Transverse colon (tissue), 4 donors: ENCODE measurements around the gene MUC21. TPM values are rescaled to one million over a fixed set of nuclear protein-coding genes. Genes with fewer than 3 reads are reported as not detected.

Experiments
- DNase-seq: peaks from one replicate; pipeline ENCODE4 v3.0.0-alpha.2; 2019
- H3K27ac ChIP-seq, 4 donors: fragments of 200-600 bp; sonication (generic); 2 replicates each; pipeline ENCODE4 v1.5.1; 2016 to 2018; ENCODE audit warnings: inconsistent platforms in 4 of 4
- H3K27me3 ChIP-seq: fragments of 200-600 bp; sonication (generic); 2 replicates; pipeline ENCODE4 v1.5.1; 2017; ENCODE audit warnings: inconsistent platforms
- H3K36me3 ChIP-seq, 4 donors: fragments of 200-600 bp; sonication (generic); 2 replicates each; pipeline ENCODE4 v1.5.1; 2017 to 2019; ENCODE audit warnings: inconsistent platforms in 4 of 4
- H3K4me1 ChIP-seq, 4 donors: fragments of 200-600 bp; sonication (generic); 2 replicates each; pipeline ENCODE4 v1.5.1; 2017 to 2020; ENCODE audit warnings: inconsistent platforms in 4 of 4
- H3K4me3 ChIP-seq, 4 donors: fragments of 200-600 bp; sonication (generic); 1 replicate in 1 of 4; 2 replicates in 3 of 4; pipeline versions ENCODE4 v1.5.1 to v1.6.1; 2017 to 2019; ENCODE audit warnings: inconsistent platforms in 4 of 4
- H3K9me3 ChIP-seq, 2 donors: fragments of 200-600 bp; sonication (generic); 2 replicates each; pipeline ENCODE4 v1.5.1; 2017 to 2019; ENCODE audit warnings: inconsistent platforms in 2 of 2
- CTCF ChIP-seq, 5 experiments: fragments of 200-600 bp in 3 of 5; fragments of 450-650 bp in 2 of 5; sonication (generic) in 3 of 5; IDR thresholded peaks; 1 replicate in 2 of 5; 2 replicates in 3 of 5; pipeline ENCODE4 v1.5.1; 2016 to 2017; ENCODE audit warnings: antibody characterized with exemption in 5 of 5, inconsistent platforms in 3 of 5, mild to moderate bottlenecking in 2 of 5, moderate library complexity in 1 of 5
- EP300 ChIP-seq: sonication (generic); formaldehyde crosslinking; IDR thresholded peaks from one replicate; pipeline ENCODE4 v1.6.1; 2017; ENCODE audit warnings: antibody characterized with exemption, low read depth
- POLR2A ChIP-seq: fragments of 450-650 bp; IDR thresholded peaks from one replicate; pipeline ENCODE4 v1.6.1; 2016; ENCODE audit warnings: antibody characterized with exemption, mild to moderate bottlenecking, moderate library complexity
- POLR2AphosphoS5 ChIP-seq, 3 donors: sonication (generic); formaldehyde crosslinking; IDR thresholded peaks; one replicate each; pipeline ENCODE4 v1.6.1; 2016; ENCODE audit warnings: antibody characterized with exemption in 3 of 3
- WGBS, 2 donors: methylation state at CpG; one replicate each; pipeline ENCODE4 v1.1.5; 2018; ENCODE audit warnings: low coverage in 1 of 2; 5-methylcytosine and 5-hydroxymethylcytosine counted together
- in situ Hi-C, 4 donors: fragments of 200-750 bp; cut with MboI; loops; one replicate each; pipeline versions ENCODE4 v1.15.0 to v1.15.1; 2017; ENCODE audit warnings: low sequenced_read_pairs in 3 of 4, low pct_ligation_motif_present in 1 of 4, low pct_unique_long_range_greater_than_20kb in 1 of 4
- intact Hi-C: fragments of 100-400 bp; cut with DNase I; formaldehyde crosslinking; loops from one replicate; pipeline ENCODE4 v1.15.1; 2023; ENCODE audit warnings: low total_unique reads
- total RNA-seq, 4 donors: library from RNA; depleted of rRNA; stranded (reverse); fragments of >200 nt; gene quantifications; one replicate each; pipeline ENCODE4 v1.1.0, GENCODE V29; 2016

Gene MUC21
- total RNA-seq, 4 donors from 2014 or later = not detected

- Histone ChIP-seq H3K4me1 (no peaks in the 10 kb centered on the region), H3K27me3 (no peaks in the 10 kb centered on the region), H3K9me3 (no peaks in the 10 kb centered on the region), H3K36me3 (no peaks in the 10 kb centered on the region), H3K27ac (no peak overlapping the region), H3K4me3 (no peak overlapping the region)
- in situ Hi-C loops (no loop called here), intact Hi-C loops (no loop called here)
- 68 to 73% methylated on average over 4 of the region's 4 CpGs for WGBS, 2 donors
- TF ChIP-seq CTCF (IDR thresholded peaks at IDR 0.05) = no peak
- TF ChIP-seq POLR2AphosphoS5 (IDR thresholded peaks at IDR 0.05) = no peak
- TF ChIP-seq POLR2A = no peak
- no peak for TF ChIP-seq EP300
- DNase-seq = no peak
Measured at GRCh38 chr6:30974490-30975252, 8.8 kb upstream of the MUC21 start.

- no peaks in the 10 kb centered on the region for H3K36me3 ChIP-seq
Measured at GRCh38 chr6:30979141-30979540, 4.4 kb upstream of the MUC21 start.

GRCh38 chr6:30979690-30980089, 3.8 kb upstream of the MUC21 start:
- intact Hi-C loops (no loop called here), in situ Hi-C loops (no loop called here)
- H3K4me3 ChIP-seq = no peak overlapping the region
- WGBS, 2 donors = 59 to 67% methylated on average over 4 of the region's 4 CpGs
- peaks cover 0 to 5% (median 0%) of the 10 kb centered on the region in 4 donors for H3K4me1 ChIP-seq
- TF ChIP-seq POLR2AphosphoS5 (IDR thresholded peaks at IDR 0.05) (no peak), CTCF (IDR thresholded peaks at IDR 0.05) (no peak), POLR2A (no peak), EP300 (no peak)
- H3K36me3 ChIP-seq = no peaks in the 10 kb centered on the region
- no peaks in the 10 kb centered on the region for H3K9me3 ChIP-seq
- H3K27ac ChIP-seq = no peak overlapping the region
- DNase-seq = no peak
- peaks cover 21% of the 10 kb centered on the region for H3K27me3 ChIP-seq

More at GRCh38 chr6:30979141-30979540, 4.4 kb upstream of the MUC21 start:
- H3K27me3 ChIP-seq = peaks cover 18% of the 10 kb centered on the region
- H3K27ac ChIP-seq = no peak overlapping the region
- no peaks in the 10 kb centered on the region for H3K9me3 ChIP-seq
- no peak overlapping the region for H3K4me3 ChIP-seq
- intact Hi-C loops (no loop called here), in situ Hi-C loops (no loop called here)
- TF ChIP-seq POLR2AphosphoS5 (IDR thresholded peaks at IDR 0.05) = no peak
- no peak for TF ChIP-seq EP300
- TF ChIP-seq POLR2A = no peak
- no peak for DNase-seq
- 29 to 43% methylated on average over 1 of the region's 1 CpG for WGBS, 2 donors
- peaks cover 0 to 5% (median 0%) of the 10 kb centered on the region in 4 donors for H3K4me1 ChIP-seq

- DNase-seq = no peak
- TF ChIP-seq CTCF (IDR thresholded peaks at IDR 0.05) (no peak), EP300 (no peak), POLR2AphosphoS5 (IDR thresholded peaks at IDR 0.05) (no peak), POLR2A (no peak)
- peaks cover 0 to 5% (median 0%) of the 10 kb centered on the region in 4 donors for H3K4me1 ChIP-seq
- H3K27me3 ChIP-seq = peaks cover 21% of the 10 kb centered on the region
- no peaks in the 10 kb centered on the region for H3K9me3 ChIP-seq
- in situ Hi-C loops (no loop called here), intact Hi-C loops (no loop called here)
- no peak overlapping the region for H3K27ac ChIP-seq
- H3K4me3 ChIP-seq = no peak overlapping the region
- no peaks in the 10 kb centered on the region for H3K36me3 ChIP-seq
- WGBS, 2 donors = 31 to 39% methylated on average over 6 to 13 of the region's 13 CpGs
Measured at GRCh38 chr6:30981942-30982772, 1.4 kb upstream of the MUC21 start.
